SH-SY5Y (cell line): ENCODE data around the gene OSBPL3.

Experiments
- GATA2 ChIP-seq: IDR thresholded peaks from 2 replicates; pipeline ENCODE4 v1.6.1; 2011; ENCODE audit warnings: mild to moderate bottlenecking, low read depth, low read length
- GATA3 ChIP-seq: IDR thresholded peaks from 2 replicates; pipeline ENCODE4 v1.6.1; 2011; ENCODE audit warnings: low read depth, mild to moderate bottlenecking, low read length, moderate library complexity

DNA sequence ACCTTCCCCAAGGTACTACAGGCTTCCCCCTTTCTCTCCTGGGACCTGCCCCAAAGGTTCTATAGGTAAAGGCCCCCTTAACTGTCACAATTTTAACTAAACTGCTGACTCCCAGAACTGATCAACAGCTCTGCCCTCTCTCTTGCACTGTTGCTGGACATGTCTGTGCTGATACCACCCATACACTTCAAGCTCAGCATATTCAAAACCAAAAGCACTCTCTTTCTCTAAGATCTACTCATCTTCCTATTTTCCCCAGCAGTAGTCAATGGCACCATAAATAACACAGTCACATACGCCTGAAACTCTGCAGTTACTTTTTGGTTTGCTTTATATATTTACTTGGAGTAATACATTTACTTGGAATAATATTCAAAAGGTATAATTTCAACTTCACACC lies 12.3 kb downstream of the OSBPL3 start:
- TF ChIP-seq GATA2, result no peak
- TF ChIP-seq GATA3, result no peak
